LNCAP (cell line): ENCODE measurements around the gene ZNF202.

Experiments used
- CTCF ChIP-seq: fragments of 450-650 bp; IDR thresholded peaks from 2 replicates; pipeline ENCODE4 v1.5.1; 2017; ENCODE audit warnings: mild to moderate bottlenecking

ZNF202 gene

GRCh38 chr11:123771664-123772063 is 30.2 kb upstream of the ZNF202 start:
- no peak for TF ChIP-seq CTCF

GRCh38 chr11:123770712-123771111 is 29.3 kb upstream of the ZNF202 start:
- no peak for TF ChIP-seq CTCF

GRCh38 chr11:123765601-123766000 is 24.1 kb upstream of the ZNF202 start:
- TF ChIP-seq CTCF: no peak

GRCh38 chr11:123762422-123762821 is 21.0 kb upstream of the ZNF202 start:
- TF ChIP-seq CTCF: no peak

GRCh38 chr11:123760894-123761293 is 19.4 kb upstream of the ZNF202 start:
- no peak for TF ChIP-seq CTCF

- TF ChIP-seq CTCF: no peak
These were observed 16.5 kb upstream of the ZNF202 start for GRCh38 chr11:123757976-123758375.

GRCh38 chr11:123755813-123756212 is 14.4 kb upstream of the ZNF202 start:
- TF ChIP-seq CTCF: no peak

- TF ChIP-seq CTCF: no peak
These were observed 13.9 kb upstream of the ZNF202 start for GRCh38 chr11:123755344-123755743.
